K562 (cell line): ENCODE results near the gene HSD17B11. TPM values are rescaled to one million over a fixed set of nuclear protein-coding genes. Genes with fewer than 3 reads are reported as not detected.

Experiments used
- ATAC-seq: fragments of 200-7000 bp; cut with Tn5 transposase; 3 replicates; pipeline ENCODE4 v1.9.1; 2020; ENCODE audit warnings: moderate library complexity
- BruUV-seq: library from RNA; stranded (reverse); fragments of 400-500 nt; replicated peaks from 2 replicates; lab custom pipeline; 2021; lab: Mats Ljungman, UMichigan
- CTCF ChIA-PET: fragments of 300-600 bp; formaldehyde crosslinking; extraction: SDS; loops from one replicate; lab custom pipeline; 2021; ENCODE audit warnings: low intra/inter-chr PET ratio; lab: Yijun Ruan, JAX
- POLR2A ChIA-PET: fragments of 300-600, 350-650 bp; sonication (Branson Sonifier 250); formaldehyde crosslinking; extraction: SDS; loops from one replicate; lab custom pipeline; 2021; ENCODE audit warnings: antibody characterized with exemption, inconsistent platforms; lab: Yijun Ruan, JAX
- DNase-seq, 4 experiments: peaks; one replicate each; pipeline versions ENCODE4 v3.0.0 to v3.0.0-alpha.2; 2011 to 2018; ENCODE audit warnings: low spot score in 3 of 4, mixed read lengths in 3 of 4; ENCODE audit errors: extremely low read depth in 1 of 4
- FAIRE-seq: peaks from 2 replicates; lab custom pipeline; 2011; peaks lifted over from hg19 to GRCh38; lab: Jason Lieb, UNC
- H2AFZ ChIP-seq: 2 replicates; pipeline ENCODE4 v1.6.0; 2011; ENCODE audit warnings: low read depth, low read length, control low read depth, inconsistent platforms
- H3K27ac ChIP-seq: fragments of 200-600 bp; 3 replicates; pipeline ENCODE4 v1.8.0; 2011; ENCODE audit warnings: low read depth, mild to moderate bottlenecking, control low read depth, inconsistent platforms, low read length, moderate library complexity, mixed read lengths; ENCODE audit errors: extremely low read depth
- H3K27me3 ChIP-seq, 2 experiments: fragments of 300-600 bp in 1 of 2; 2 replicates in 1 of 2; 3 replicates in 1 of 2; pipeline versions ENCODE4 v1.6.0 to v1.8.0; 2011; ENCODE audit warnings: inconsistent platforms in 2 of 2, low read length in 2 of 2, mild to moderate bottlenecking in 1 of 2, mixed read lengths in 1 of 2, moderate library complexity in 1 of 2; ENCODE audit not compliant: control insufficient read depth in 2 of 2, insufficient read depth in 2 of 2
- H3K36me3 ChIP-seq: fragments of 300-600 bp; 3 replicates; pipeline ENCODE4 v1.8.0; 2011; ENCODE audit warnings: mild to moderate bottlenecking, low read length, inconsistent platforms; ENCODE audit not compliant: control insufficient read depth, insufficient read depth
- H3K4me1 ChIP-seq, 2 experiments: fragments of 200-600 bp in 1 of 2; replicated peaks in 1 of 2; 2 replicates in 1 of 2; 3 replicates in 1 of 2; pipeline versions ENCODE4 v1.5.1 to v1.8.0; 2011; ENCODE audit warnings: inconsistent platforms in 2 of 2, low read length in 2 of 2, mild to moderate bottlenecking in 1 of 2, mixed read lengths in 1 of 2, moderate library complexity in 1 of 2; ENCODE audit not compliant: control insufficient read depth in 2 of 2, insufficient read depth in 2 of 2
- H3K4me2 ChIP-seq: 2 replicates; pipeline ENCODE4 v1.6.1; 2011; ENCODE audit warnings: low read length, control low read depth, inconsistent platforms, mixed read lengths; ENCODE audit not compliant: insufficient read depth
- H3K4me3 ChIP-seq: fragments of 200-600 bp; sonication (generic), shearing (Covaris generic); 2 replicates; pipeline ENCODE4 v1.5.1; 2016; ENCODE audit warnings: control low read depth, inconsistent platforms
- H3K79me2 ChIP-seq: fragments of 200-600 bp; 3 replicates; pipeline ENCODE4 v1.8.0; 2011; ENCODE audit warnings: low read length, inconsistent platforms; ENCODE audit not compliant: control insufficient read depth, insufficient read depth
- H3K9ac ChIP-seq, 2 experiments: 2 replicates each; pipeline versions ENCODE4 v1.6.0 to v1.6.1; 2011; ENCODE audit warnings: low read depth in 2 of 2, low read length in 2 of 2, control low read depth in 1 of 2, inconsistent platforms in 1 of 2, mild to moderate bottlenecking in 1 of 2, mixed read lengths in 1 of 2; ENCODE audit not compliant: insufficient read depth in 1 of 2
- H3K9me1 ChIP-seq: one replicate; pipeline ENCODE4 v1.6.0; 2011; ENCODE audit warnings: inconsistent platforms, mild to moderate bottlenecking, low read length, moderate library complexity; ENCODE audit not compliant: control insufficient read depth, insufficient read depth
- H3K9me3 ChIP-seq: replicated peaks from 2 replicates; pipeline ENCODE4 v1.5.1; 2011; ENCODE audit warnings: low read depth, low read length, inconsistent platforms; ENCODE audit not compliant: control insufficient read depth, insufficient read depth
- H4K20me1 ChIP-seq: replicated peaks from 2 replicates; pipeline ENCODE4 v1.6.1; 2011; ENCODE audit warnings: low read length, inconsistent platforms, mixed read lengths; ENCODE audit not compliant: control insufficient read depth, insufficient read depth
- CLOCK ChIP-seq: fragments of 250-450 bp; sonication (Bioruptor Pico); IDR thresholded peaks from 2 replicates; pipeline ENCODE4 v1.4.0; 2020; ENCODE audit warnings: mild to moderate bottlenecking, moderate library complexity, borderline replicate concordance
- ESRRA ChIP-seq: fragments of 450-650 bp; IDR thresholded peaks from 2 replicates; pipeline ENCODE4 v1.6.1; 2014; ENCODE audit warnings: low read depth, mild to moderate bottlenecking, moderate library complexity, borderline replicate concordance
- HMGN3 ChIP-seq: IDR thresholded peaks from 2 replicates; pipeline ENCODE4 v1.6.1; 2011; ENCODE audit warnings: borderline replicate concordance, low read depth, mild to moderate bottlenecking, mixed read lengths, low read length; ENCODE audit not compliant: insufficient read length; ENCODE audit errors: extremely low read depth
- ILF3 ChIP-seq: fragments of 450-650 bp; IDR thresholded peaks from 2 replicates; pipeline ENCODE4 v1.6.1; 2018; ENCODE audit warnings: antibody characterized with exemption, mild to moderate bottlenecking, moderate library complexity, borderline replicate concordance
- IRF2 ChIP-seq: sonication (generic); formaldehyde crosslinking; IDR thresholded peaks from 2 replicates; pipeline ENCODE4 v1.8.1; 2022; ENCODE audit warnings: mild to moderate bottlenecking, missing genetic modification reagents
- MXI1 ChIP-seq: IDR thresholded peaks from 2 replicates; pipeline ENCODE4 v1.6.1; 2011; ENCODE audit warnings: low read depth, mild to moderate bottlenecking, improper control_type of control experiment, low read length
- PHF21A ChIP-seq: fragments of 450-650 bp; IDR thresholded peaks from 2 replicates; pipeline ENCODE4 v1.6.1; 2017; ENCODE audit warnings: low read depth, borderline replicate concordance
- PHTF2 ChIP-seq: fragments of 250-450 bp; sonication (Bioruptor Pico); IDR thresholded peaks from 2 replicates; pipeline ENCODE4 v1.5.0; 2021; ENCODE audit warnings: mild to moderate bottlenecking
- POLR2B ChIP-seq: fragments of 450-650 bp; IDR thresholded peaks from 2 replicates; pipeline ENCODE4 v1.6.1; 2018; ENCODE audit warnings: low read depth; ENCODE audit not compliant: partially characterized antibody
- SMAD1 ChIP-seq: fragments of 150-350 bp; IDR thresholded peaks from 2 replicates; pipeline ENCODE4 v1.6.1; 2014; ENCODE audit warnings: low read length, low read depth; ENCODE audit not compliant: partially characterized antibody
- TAF9B ChIP-seq: fragments of 450-650 bp; IDR thresholded peaks from 2 replicates; pipeline ENCODE4 v1.6.1; 2018; ENCODE audit warnings: mild to moderate bottlenecking; ENCODE audit not compliant: partially characterized antibody
- XRCC5 ChIP-seq: fragments of 200-400 bp; formaldehyde crosslinking; IDR thresholded peaks from 2 replicates; pipeline ENCODE4 v1.6.1; 2017; ENCODE audit warnings: low read depth, mild to moderate bottlenecking, low read length
- ZNF431 ChIP-seq: sonication (generic); formaldehyde crosslinking; IDR thresholded peaks from 2 replicates; pipeline ENCODE4 v1.8.0; 2022; ENCODE audit warnings: mild to moderate bottlenecking, missing genetic modification reagents
- WGBS: fragments of 100-300 bp; shearing (Covaris generic); methylation state at CpG from one replicate; pipeline ENCODE4 v1.1.6; 2016; ENCODE audit warnings: low coverage, mixed read lengths; ENCODE audit not compliant: insufficient coverage; ENCODE audit errors: missing lambda C conversion rate; 5-methylcytosine and 5-hydroxymethylcytosine counted together
- in situ Hi-C: fragments of 300-500 bp; cut with MboI; formaldehyde crosslinking; loops from 4 replicates; pipeline ENCODE4 v1.15.0; 2018; ENCODE audit warnings: inconsistent platforms, mixed read lengths
- intact Hi-C: fragments of 100-400 bp; cut with micrococcal nuclease; formaldehyde crosslinking; loops from 2 replicates; pipeline ENCODE4 v1.14.2; 2022
- polyA plus RNA-seq, 8 experiments: library from polyadenylated mRNA; depleted of rRNA in 4 of 8; stranded (reverse) in 5 of 8; unstranded in 3 of 8; fragments of >200 nt; fragmentation: Nextera tagmentation in 2 of 8; fragmentation: Illumina TruSeq in 1 of 8; extraction: Ambion mirVana in 2 of 8; extraction: Trizol in 1 of 8; gene quantifications; 2 replicates each; pipeline versions ENCODE4 v1.2.1 to v1.2.3, GENCODE V29; 2011 to 2014; ENCODE audit warnings: inconsistent platforms in 1 of 8, missing spikeins in 1 of 8
- total RNA-seq, 7 experiments: library from RNA; depleted of rRNA in 6 of 7; stranded (reverse); fragments of >200 nt in 6 of 7; fragmentation: Illumina TruSeq in 2 of 7; extraction: Trizol in 2 of 7; gene quantifications; 2 replicates each; pipeline versions ENCODE4 v1.2.1 to v1.2.3, GENCODE V29; 2011 to 2021; ENCODE audit warnings: low replicate concordance in 1 of 7
- TF ChIP-seq, protein P1 (sequence below), 3 experiments: fragments of 200-800 bp in 1 of 3; fragments of 250-450 bp in 1 of 3; fragments of 450-650 bp in 1 of 3; sonication (Bioruptor Pico) in 1 of 3; sonication (Bioruptor generic) in 1 of 3; formaldehyde crosslinking in 1 of 3; IDR thresholded peaks; 2 replicates each; pipeline versions ENCODE4 v1.6.1 to v1.8.0; 2016 to 2022; ENCODE audit warnings: mild to moderate bottlenecking in 2 of 3, missing genetic modification characterization in 2 of 3, missing compliant biosample characterization in 1 of 3, moderate library complexity in 1 of 3
- TF ChIP-seq, protein P2 (sequence below): fragments of 250-450 bp; sonication (Bioruptor Pico); IDR thresholded peaks from 2 replicates; pipeline ENCODE4 v1.5.0; 2022; ENCODE audit warnings: mild to moderate bottlenecking

The HSD17B11 gene
- total and polyA plus RNA-seq, 9 of the 15 experiments (the other 6 are each of a cell fraction or from before 2014, with no cell fraction given) = 26.0 to 108 (median 81.0) TPM

- no peak for ATAC-seq
- peaks cover 71% of the 10 kb centered on the region for H3K36me3 ChIP-seq
- no peaks in the 10 kb centered on the region for H3K27me3 ChIP-seq
- H2AFZ ChIP-seq = no peak overlapping the region
- in situ Hi-C loops = no loop called here
- no peak for DNase-seq
- BruUV-seq = TSS peak; percentile 16
- intact Hi-C loops = no loop called here
- ChIA-PET POLR2A (interaction anchor here (1.4 kb wide), 1 partner anchor 13 kb away, joined by 5 read pairs; the partner anchor contains the start of gene HSD17B11), CTCF (no interaction called here)
- no peaks in the 10 kb centered on the region for H4K20me1 ChIP-seq
- peaks cover 8% of the 10 kb centered on the region for H3K79me2 ChIP-seq
- H3K4me3 ChIP-seq = no peak overlapping the region
- H3K9ac ChIP-seq = no peak overlapping the region
- WGBS = 80% methylated on average over 2 of the region's 2 CpGs
- no peaks in the 10 kb centered on the region for H3K9me3 ChIP-seq
- no peak overlapping the region for H3K27ac ChIP-seq
- no peak for FAIRE-seq
- H3K9me1 ChIP-seq = peaks cover 2% of the 10 kb centered on the region
- no peaks in the 10 kb centered on the region for H3K4me1 ChIP-seq
- no peak overlapping the region for H3K4me2 ChIP-seq
- TF ChIP-seq PHTF2 (CRISPR knock-in tag) (no peak), XRCC5 (no peak), POLR2B (no peak), CLOCK (no peak), ESRRA (no peak), TAF9B (no peak), ILF3 (no peak), HMGN3 (no peak), SMAD1 (no peak), PHF21A (no peak), IRF2 (CRISPR knock-in tag) (no peak), MXI1 (no peak), ZNF431 (CRISPR knock-in tag) (no peak)
- TF ChIP-seq, protein P1, sequence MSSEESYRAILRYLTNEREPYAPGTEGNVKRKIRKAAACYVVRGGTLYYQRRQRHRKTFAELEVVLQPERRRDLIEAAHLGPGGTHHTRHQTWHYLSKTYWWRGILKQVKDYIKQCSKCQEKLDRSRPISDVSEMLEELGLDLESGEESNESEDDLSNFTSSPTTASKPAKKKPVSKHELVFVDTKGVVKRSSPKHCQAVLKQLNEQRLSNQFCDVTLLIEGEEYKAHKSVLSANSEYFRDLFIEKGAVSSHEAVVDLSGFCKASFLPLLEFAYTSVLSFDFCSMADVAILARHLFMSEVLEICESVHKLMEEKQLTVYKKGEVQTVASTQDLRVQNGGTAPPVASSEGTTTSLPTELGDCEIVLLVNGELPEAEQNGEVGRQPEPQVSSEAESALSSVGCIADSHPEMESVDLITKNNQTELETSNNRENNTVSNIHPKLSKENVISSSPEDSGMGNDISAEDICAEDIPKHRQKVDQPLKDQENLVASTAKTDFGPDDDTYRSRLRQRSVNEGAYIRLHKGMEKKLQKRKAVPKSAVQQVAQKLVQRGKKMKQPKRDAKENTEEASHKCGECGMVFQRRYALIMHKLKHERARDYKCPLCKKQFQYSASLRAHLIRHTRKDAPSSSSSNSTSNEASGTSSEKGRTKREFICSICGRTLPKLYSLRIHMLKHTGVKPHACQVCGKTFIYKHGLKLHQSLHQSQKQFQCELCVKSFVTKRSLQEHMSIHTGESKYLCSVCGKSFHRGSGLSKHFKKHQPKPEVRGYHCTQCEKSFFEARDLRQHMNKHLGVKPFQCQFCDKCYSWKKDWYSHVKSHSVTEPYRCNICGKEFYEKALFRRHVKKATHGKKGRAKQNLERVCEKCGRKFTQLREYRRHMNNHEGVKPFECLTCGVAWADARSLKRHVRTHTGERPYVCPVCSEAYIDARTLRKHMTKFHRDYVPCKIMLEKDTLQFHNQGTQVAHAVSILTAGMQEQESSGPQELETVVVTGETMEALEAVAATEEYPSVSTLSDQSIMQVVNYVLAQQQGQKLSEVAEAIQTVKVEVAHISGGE (CRISPR knock-in tag; IDR thresholded peaks at IDR 0.05) = no peak
- TF ChIP-seq, protein P2, sequence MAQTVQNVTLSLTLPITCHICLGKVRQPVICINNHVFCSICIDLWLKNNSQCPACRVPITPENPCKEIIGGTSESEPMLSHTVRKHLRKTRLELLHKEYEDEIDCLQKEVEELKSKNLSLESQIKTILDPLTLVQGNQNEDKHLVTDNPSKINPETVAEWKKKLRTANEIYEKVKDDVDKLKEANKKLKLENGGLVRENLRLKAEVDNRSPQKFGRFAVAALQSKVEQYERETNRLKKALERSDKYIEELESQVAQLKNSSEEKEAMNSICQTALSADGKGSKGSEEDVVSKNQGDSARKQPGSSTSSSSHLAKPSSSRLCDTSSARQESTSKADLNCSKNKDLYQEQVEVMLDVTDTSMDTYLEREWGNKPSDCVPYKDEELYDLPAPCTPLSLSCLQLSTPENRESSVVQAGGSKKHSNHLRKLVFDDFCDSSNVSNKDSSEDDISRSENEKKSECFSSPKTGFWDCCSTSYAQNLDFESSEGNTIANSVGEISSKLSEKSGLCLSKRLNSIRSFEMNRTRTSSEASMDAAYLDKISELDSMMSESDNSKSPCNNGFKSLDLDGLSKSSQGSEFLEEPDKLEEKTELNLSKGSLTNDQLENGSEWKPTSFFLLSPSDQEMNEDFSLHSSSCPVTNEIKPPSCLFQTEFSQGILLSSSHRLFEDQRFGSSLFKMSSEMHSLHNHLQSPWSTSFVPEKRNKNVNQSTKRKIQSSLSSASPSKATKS (CRISPR knock-in tag) = no peak
Measured at GRCh38 chr4:87377816-87378215, 13.2 kb downstream of the HSD17B11 start.
